ENCODE measurements around the gene SSTR4. TPM values are rescaled to one million over a fixed set of nuclear protein-coding genes. Genes with fewer than 3 reads are reported as not detected.

Gene SSTR4
- polyA plus RNA-seq, 2 donors = not detected

- Histone ChIP-seq H3K4me3 (ENCODE audit: low read depth in 1 of 2, low read length in 2 of 2) (no peak overlapping the region), H3K27me3 (ENCODE audit: control insufficient read depth in 1 of 2, insufficient read depth in 2 of 2, low read length in 2 of 2) (no peaks in the 10 kb centered on the region), H3K36me3 (ENCODE audit: control insufficient read depth in 2 of 2, insufficient read depth in 2 of 2, low read length in 1 of 2) (no peaks in the 10 kb centered on the region), H3K9me3 (ENCODE audit: control insufficient read depth in 2 of 2, insufficient read depth in 1 of 2, low read depth in 1 of 2, low read length in 1 of 2) (no peaks in the 10 kb centered on the region), H3K27ac (ENCODE audit: low read depth in 2 of 2, low read length in 1 of 2) (peak overlapping the region; percentile 64 to 73), H3K4me1 (ENCODE audit: control insufficient read depth in 2 of 2, insufficient read depth in 2 of 2, low read length in 1 of 2) (peaks cover 0 to 8% of the 10 kb centered on the region in 2 donors)
- WGBS, 2 donors = 80 to 83% methylated on average over 9 of the region's 9 CpGs
Measured at GRCh38 chr20:23087587-23088251, 52.6 kb downstream of the SSTR4 start.

Other genes with a start within 250 kb of the SSTR4 start
- gene THBD, start 14.4 kb downstream of the SSTR4 start, polyA plus RNA-seq = 10 to 100 TPM in 1 of 2 donors, 1 to 10 TPM in 1; 9.5 to 29.7 TPM
- 1 to 10 TPM; 1.8 to 2.8 TPM for gene CD93, start 51.0 kb downstream of the SSTR4 start, polyA plus RNA-seq